ENCODE results near the gene PLOD2. TPM values are rescaled to one million over a fixed set of nuclear protein-coding genes. Genes with fewer than 3 reads are reported as not detected.

Gene PLOD2
- total and polyA plus RNA-seq, 2 donors from 2014 or later = 21.3 to 66.0 TPM

GRCh38 chr3:146090521-146090920, 70.5 kb downstream of the PLOD2 start:
- FAIRE-seq = no peak
- no peaks in the 10 kb centered on the region for H3K36me3 ChIP-seq (ENCODE audit: control insufficient read depth in 2 of 3, insufficient read depth in 3 of 3, low read length in 3 of 3)
- peaks cover 0 to 8% (median 0%) of the 10 kb centered on the region in 3 donors for H3K4me1 ChIP-seq (ENCODE audit: control insufficient read depth in 2 of 3, insufficient read depth in 2 of 3, low read depth in 1 of 3, low read length in 3 of 3)
- no peaks in the 10 kb centered on the region for H3K9me3 ChIP-seq (ENCODE audit: control insufficient read depth in 2 of 3, insufficient read depth in 1 of 3, low read length in 3 of 3)
- TF ChIP-seq CTCF (IDR thresholded peaks at IDR 0.05; ENCODE audit: borderline replicate concordance, extremely low read depth, insufficient read depth) = no peak
- H3K27ac ChIP-seq (ENCODE audit: low read depth in 2 of 2, low read length in 2 of 2) = no peak overlapping the region
- intact Hi-C loops (cut with DNase I) = no loop called here
- DNase-seq = no peak
- H3K4me3 ChIP-seq (ENCODE audit: low read length in 3 of 3) = no peak overlapping the region
- H3K27me3 ChIP-seq (ENCODE audit: control insufficient read depth, insufficient read depth, low read length) = no peaks in the 10 kb centered on the region
- H3K9ac ChIP-seq (ENCODE audit: low read length in 3 of 3) = no peak overlapping the region

GRCh38 chr3:146088840-146089239, 72.1 kb downstream of the PLOD2 start:
- Histone ChIP-seq H3K27ac (ENCODE audit: low read depth in 2 of 2, low read length in 2 of 2) (no peak overlapping the region), H3K36me3 (ENCODE audit: control insufficient read depth in 2 of 3, insufficient read depth in 3 of 3, low read length in 3 of 3) (no peaks in the 10 kb centered on the region), H3K4me1 (ENCODE audit: control insufficient read depth in 2 of 3, insufficient read depth in 2 of 3, low read depth in 1 of 3, low read length in 3 of 3) (peaks cover 0 to 8% (median 0%) of the 10 kb centered on the region in 3 donors), H3K4me3 (ENCODE audit: low read length in 3 of 3) (no peak overlapping the region), H3K27me3 (ENCODE audit: control insufficient read depth, insufficient read depth, low read length) (no peaks in the 10 kb centered on the region), H3K9me3 (ENCODE audit: control insufficient read depth in 2 of 3, insufficient read depth in 1 of 3, low read length in 3 of 3) (no peaks in the 10 kb centered on the region), H3K9ac (ENCODE audit: low read length in 3 of 3) (no peak overlapping the region)
- FAIRE-seq = no peak
- intact Hi-C loops (cut with DNase I) = no loop called here
- DNase-seq = no peak
- no peak for TF ChIP-seq CTCF (IDR thresholded peaks at IDR 0.05; ENCODE audit: borderline replicate concordance, extremely low read depth, insufficient read depth)

- Histone ChIP-seq H3K9me3 (ENCODE audit: control insufficient read depth in 2 of 3, insufficient read depth in 1 of 3, low read length in 3 of 3) (no peaks in the 10 kb centered on the region), H3K4me3 (ENCODE audit: low read length in 3 of 3) (no peak overlapping the region), H3K27me3 (ENCODE audit: control insufficient read depth, insufficient read depth, low read length) (no peaks in the 10 kb centered on the region), H3K4me1 (ENCODE audit: control insufficient read depth in 2 of 3, insufficient read depth in 2 of 3, low read depth in 1 of 3, low read length in 3 of 3) (peaks cover 0 to 8% (median 0%) of the 10 kb centered on the region in 3 donors), H3K27ac (ENCODE audit: low read depth in 2 of 2, low read length in 2 of 2) (no peak overlapping the region), H3K9ac (ENCODE audit: low read length in 3 of 3) (no peak overlapping the region), H3K36me3 (ENCODE audit: control insufficient read depth in 2 of 3, insufficient read depth in 3 of 3, low read length in 3 of 3) (no peaks in the 10 kb centered on the region)
- no peak for DNase-seq
- no peak for TF ChIP-seq CTCF (IDR thresholded peaks at IDR 0.05; ENCODE audit: borderline replicate concordance, extremely low read depth, insufficient read depth)
- FAIRE-seq = no peak
- intact Hi-C loops (cut with DNase I) = no loop called here
These were observed 73.9 kb downstream of the PLOD2 start for GRCh38 chr3:146087116-146087515.

GRCh38 chr3:146086211-146086610, 74.8 kb downstream of the PLOD2 start:
- no peaks in the 10 kb centered on the region for H3K9me3 ChIP-seq (ENCODE audit: control insufficient read depth in 2 of 3, insufficient read depth in 1 of 3, low read length in 3 of 3)
- H3K4me3 ChIP-seq (ENCODE audit: low read length in 3 of 3) = no peak overlapping the region
- no peak overlapping the region for H3K27ac ChIP-seq (ENCODE audit: low read depth in 2 of 2, low read length in 2 of 2)
- no peaks in the 10 kb centered on the region for H3K27me3 ChIP-seq (ENCODE audit: control insufficient read depth, insufficient read depth, low read length)
- no peaks in the 10 kb centered on the region for H3K36me3 ChIP-seq (ENCODE audit: control insufficient read depth in 2 of 3, insufficient read depth in 3 of 3, low read length in 3 of 3)
- FAIRE-seq (no peak), DNase-seq (no peak)
- no peak overlapping the region for H3K9ac ChIP-seq (ENCODE audit: low read length in 3 of 3)
- peaks cover 0 to 3% (median 0%) of the 10 kb centered on the region in 3 donors for H3K4me1 ChIP-seq (ENCODE audit: control insufficient read depth in 2 of 3, insufficient read depth in 2 of 3, low read depth in 1 of 3, low read length in 3 of 3)
- no peak for TF ChIP-seq CTCF (IDR thresholded peaks at IDR 0.05; ENCODE audit: borderline replicate concordance, extremely low read depth, insufficient read depth)
- intact Hi-C loops (cut with DNase I) = no loop called here

Measured in kidney (tissue), 14 donors.